Parathyroid adenoma (tissue), 2 donors: ENCODE results near the gene FHOD3.

Source experiments
- H2AFZ ChIP-seq: fragments of 300-600 bp; sonication (generic); one replicate; pipeline ENCODE4 v1.7.0; 2017; ENCODE audit warnings: antibody characterized with exemption, mild to moderate bottlenecking
- H3K27ac ChIP-seq: fragments of 300-600 bp; sonication (generic); one replicate; pipeline ENCODE4 v1.7.0; 2017
- H3K27me3 ChIP-seq: fragments of 300-600 bp; sonication (generic); one replicate; pipeline ENCODE4 v1.7.0; 2017; ENCODE audit warnings: low read length; ENCODE audit not compliant: control insufficient read depth, insufficient read depth
- H3K36me3 ChIP-seq: fragments of 300-600 bp; sonication (generic); one replicate; pipeline ENCODE4 v1.7.0; 2017; ENCODE audit warnings: low read length; ENCODE audit not compliant: control insufficient read depth, insufficient read depth
- H3K4me1 ChIP-seq: fragments of 300-600 bp; sonication (generic); one replicate; pipeline ENCODE4 v1.7.0; 2017; ENCODE audit warnings: control low read depth
- H3K4me2 ChIP-seq: fragments of 300-600 bp; sonication (generic); one replicate; pipeline ENCODE4 v1.7.0; 2017; ENCODE audit warnings: low read length
- H3K4me3 ChIP-seq: fragments of 300-600 bp; sonication (generic); one replicate; pipeline ENCODE4 v1.7.0; 2017; ENCODE audit warnings: low read depth, low read length
- H3K79me2 ChIP-seq: fragments of 300-600 bp; sonication (generic); one replicate; pipeline ENCODE4 v1.7.0; 2017; ENCODE audit warnings: control low read depth
- H3K9ac ChIP-seq: fragments of 300-600 bp; sonication (generic); one replicate; pipeline ENCODE4 v1.7.0; 2017; ENCODE audit warnings: mild to moderate bottlenecking
- H3K9me3 ChIP-seq: fragments of 300-600 bp; sonication (generic); one replicate; pipeline ENCODE4 v1.7.0; 2017; ENCODE audit warnings: low read length; ENCODE audit not compliant: control insufficient read depth
- CTCF ChIP-seq: fragments of 300-600 bp; sonication (generic); IDR thresholded peaks from one replicate; pipeline ENCODE4 v1.7.0; 2017; ENCODE audit warnings: antibody characterized with exemption, mild to moderate bottlenecking
- donor health status: primary hyperparathyroidism.

FHOD3 gene

GRCh38 chr18:36273347-36273746, 24.2 kb upstream of the FHOD3 start:
- no peak for TF ChIP-seq CTCF

GRCh38 chr18:36274083-36274715, 23.3 kb upstream of the FHOD3 start:
- H3K27ac ChIP-seq, result no peak overlapping the region
- no peak for TF ChIP-seq CTCF
- no peak overlapping the region for H3K4me3 ChIP-seq
- no peak overlapping the region for H3K9ac ChIP-seq
- no peaks in the 10 kb centered on the region for H3K9me3 ChIP-seq
- H3K27me3 ChIP-seq, result no peaks in the 10 kb centered on the region
- H3K4me2 ChIP-seq, result no peak overlapping the region
- H3K4me1 ChIP-seq, result no peaks in the 10 kb centered on the region
- no peaks in the 10 kb centered on the region for H3K36me3 ChIP-seq
- no peaks in the 10 kb centered on the region for H3K79me2 ChIP-seq
- H2AFZ ChIP-seq, result no peak overlapping the region

More at GRCh38 chr18:36273347-36273746, 24.2 kb upstream of the FHOD3 start:
- H3K9ac ChIP-seq, result no peak overlapping the region
- no peak overlapping the region for H2AFZ ChIP-seq
- no peak overlapping the region for H3K4me2 ChIP-seq
- H3K4me3 ChIP-seq, result no peak overlapping the region
- no peaks in the 10 kb centered on the region for H3K27me3 ChIP-seq
- no peaks in the 10 kb centered on the region for H3K9me3 ChIP-seq
- no peaks in the 10 kb centered on the region for H3K36me3 ChIP-seq
- no peak overlapping the region for H3K27ac ChIP-seq
- H3K79me2 ChIP-seq, result no peaks in the 10 kb centered on the region
- H3K4me1 ChIP-seq, result peaks cover 7% of the 10 kb centered on the region

DNA sequence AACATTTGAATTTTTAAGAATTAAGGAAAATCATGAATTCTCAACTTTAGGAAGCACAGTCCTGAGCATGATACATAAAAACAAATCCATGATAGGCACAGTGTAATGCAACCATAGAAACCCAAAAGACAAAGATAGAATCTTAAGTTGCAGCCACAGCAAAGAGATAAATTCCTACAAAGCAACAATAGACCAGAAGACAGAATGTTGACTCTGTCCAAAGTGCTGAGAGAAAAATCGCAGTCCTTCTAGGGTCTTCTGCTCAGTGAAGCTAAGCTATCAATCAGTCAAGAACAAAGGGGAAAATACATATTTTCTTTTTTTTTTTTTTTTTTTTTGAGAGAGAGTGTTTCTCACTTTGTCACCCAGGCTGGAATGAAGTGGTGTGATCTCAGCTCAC, 22.0 kb upstream of the FHOD3 start:
- Histone ChIP-seq H3K9me3 (no peaks in the 10 kb centered on the region), H3K79me2 (no peaks in the 10 kb centered on the region), H3K27ac (no peak overlapping the region), H3K27me3 (no peaks in the 10 kb centered on the region), H3K36me3 (no peaks in the 10 kb centered on the region), H3K4me1 (no peaks in the 10 kb centered on the region), H3K4me2 (no peak overlapping the region), H3K9ac (no peak overlapping the region), H2AFZ (no peak overlapping the region), H3K4me3 (no peak overlapping the region)
- no peak for TF ChIP-seq CTCF

- Histone ChIP-seq H3K36me3 (no peaks in the 10 kb centered on the region), H2AFZ (no peak overlapping the region), H3K9ac (no peak overlapping the region), H3K79me2 (no peaks in the 10 kb centered on the region), H3K4me1 (no peaks in the 10 kb centered on the region), H3K4me3 (no peak overlapping the region), H3K27me3 (no peaks in the 10 kb centered on the region), H3K27ac (no peak overlapping the region), H3K4me2 (no peak overlapping the region), H3K9me3 (no peaks in the 10 kb centered on the region)
- no peak for TF ChIP-seq CTCF
Observed at GRCh38 chr18:36279001-36279400, 18.5 kb upstream of the FHOD3 start.

GRCh38 chr18:36281936-36282335, 15.6 kb upstream of the FHOD3 start:
- Histone ChIP-seq H3K4me1 (peaks cover 4% of the 10 kb centered on the region), H3K79me2 (no peaks in the 10 kb centered on the region), H3K27ac (no peak overlapping the region), H3K4me3 (no peak overlapping the region), H3K9me3 (no peaks in the 10 kb centered on the region), H2AFZ (no peak overlapping the region), H3K9ac (no peak overlapping the region), H3K36me3 (no peaks in the 10 kb centered on the region), H3K27me3 (no peaks in the 10 kb centered on the region), H3K4me2 (no peak overlapping the region)
- no peak for TF ChIP-seq CTCF
